ENCODE measurements around the gene RAB3C. TPM values are rescaled to one million over a fixed set of nuclear protein-coding genes. Genes with fewer than 3 reads are reported as not detected.

The RAB3C gene
- total RNA-seq, 2 experiments from 2014 or later, result not detected

- H3K4me1 Mint-ChIP-seq (ENCODE audit: low read depth), result peaks cover 22% of the 10 kb centered on the region
- Histone ChIP-seq H3K27me3 (ENCODE audit: control insufficient read depth in 1 of 2, insufficient read depth in 2 of 2, low read length in 2 of 2) (peaks cover 0 to 3% of the 10 kb centered on the region in 2 experiments), H3K4me1 (ENCODE audit: insufficient read depth, low read length) (peaks cover 6% of the 10 kb centered on the region), H3K36me3 (ENCODE audit: insufficient read depth, low read length) (no peaks in the 10 kb centered on the region), H3K4me3 (ENCODE audit: low read length) (no peak overlapping the region), H3K27ac (ENCODE audit: low read depth in 1 of 2, low read length in 2 of 2) (no peak overlapping the region), H3K9me3 (ENCODE audit: control insufficient read depth in 1 of 2, insufficient read depth in 1 of 2, low read length in 2 of 2) (no peaks in the 10 kb centered on the region)
- intact Hi-C loops (cut with DNase I, micrococcal nuclease), result no loop called here
- no peak overlapping the region for H3K27ac Mint-ChIP-seq
- DNase-seq (no peak), ATAC-seq (ENCODE audit: poor library complexity) (no peak)
- no peaks in the 10 kb centered on the region for H3K27me3 Mint-ChIP-seq
- no peak for TF ChIP-seq CTCF (IDR thresholded peaks at IDR 0.05)
- H3K36me3 Mint-ChIP-seq (ENCODE audit: low read depth), result no peaks in the 10 kb centered on the region
- CTCF ChIA-PET, result no interaction called here
- POLR2A ChIA-PET, result no interaction called here
- H3K4me3 Mint-ChIP-seq, result no peak overlapping the region
- no peaks in the 10 kb centered on the region for H3K9me3 Mint-ChIP-seq
Measured at GRCh38 chr5:58755397-58755796, 172.5 kb downstream of the RAB3C start.

GRCh38 chr5:58759745-58760144 is 176.9 kb downstream of the RAB3C start:
- H3K9me3 ChIP-seq (ENCODE audit: control insufficient read depth in 1 of 2, insufficient read depth in 1 of 2, low read length in 2 of 2), result no peaks in the 10 kb centered on the region
- H3K4me1 ChIP-seq (ENCODE audit: insufficient read depth, low read length), result peaks cover 6% of the 10 kb centered on the region
- H3K4me3 ChIP-seq (ENCODE audit: low read length), result peak overlapping the region; percentile 47
- no peaks in the 10 kb centered on the region for H3K9me3 Mint-ChIP-seq
- peaks cover 35% of the 10 kb centered on the region for H3K4me1 Mint-ChIP-seq (ENCODE audit: low read depth)
- no peaks in the 10 kb centered on the region for H3K36me3 Mint-ChIP-seq (ENCODE audit: low read depth)
- peak in 3 of 14 experiments; percentile 35 to 60 (median 39) for DNase-seq
- intact Hi-C loops (cut with DNase I, micrococcal nuclease), result no loop called here
- TF ChIP-seq CTCF (IDR thresholded peaks at IDR 0.05), result no peak
- CTCF ChIA-PET, result no interaction called here
- no peak for ATAC-seq (ENCODE audit: poor library complexity)
- H3K27me3 ChIP-seq (ENCODE audit: control insufficient read depth in 1 of 2, insufficient read depth in 2 of 2, low read length in 2 of 2), result peaks cover 0 to 3% of the 10 kb centered on the region in 2 experiments
- H3K36me3 ChIP-seq (ENCODE audit: insufficient read depth, low read length), result no peaks in the 10 kb centered on the region
- H3K4me3 Mint-ChIP-seq, result peak overlapping the region; percentile 69
- no peaks in the 10 kb centered on the region for H3K27me3 Mint-ChIP-seq
- POLR2A ChIA-PET, result no interaction called here
- H3K27ac ChIP-seq (ENCODE audit: low read depth in 1 of 2, low read length in 2 of 2), result peak overlapping the region in 1 of 2 donors; percentile 26
- H3K27ac Mint-ChIP-seq, result peak overlapping the region; percentile 54

GRCh38 chr5:58760222-58760621 is 177.3 kb downstream of the RAB3C start:
- ATAC-seq (ENCODE audit: poor library complexity) (no peak), DNase-seq (no peak)
- Mint-ChIP-seq H3K4me1 (ENCODE audit: low read depth) (peaks cover 35% of the 10 kb centered on the region), H3K27ac (peak overlapping the region; percentile 54), H3K9me3 (no peaks in the 10 kb centered on the region), H3K4me3 (peak overlapping the region; percentile 69), H3K27me3 (no peaks in the 10 kb centered on the region), H3K36me3 (ENCODE audit: low read depth) (no peaks in the 10 kb centered on the region)
- intact Hi-C loops (cut with DNase I, micrococcal nuclease), result no loop called here
- H3K9me3 ChIP-seq (ENCODE audit: control insufficient read depth in 1 of 2, insufficient read depth in 1 of 2, low read length in 2 of 2), result no peaks in the 10 kb centered on the region
- H3K36me3 ChIP-seq (ENCODE audit: insufficient read depth, low read length), result no peaks in the 10 kb centered on the region
- no peak for TF ChIP-seq CTCF (IDR thresholded peaks at IDR 0.05)
- peaks cover 0 to 3% of the 10 kb centered on the region in 2 experiments for H3K27me3 ChIP-seq (ENCODE audit: control insufficient read depth in 1 of 2, insufficient read depth in 2 of 2, low read length in 2 of 2)
- peak overlapping the region; percentile 47 for H3K4me3 ChIP-seq (ENCODE audit: low read length)
- ChIA-PET CTCF (interaction anchor here (2.3 kb wide), 1 partner anchor 8 kb away, joined by 8 read pairs; no protein-coding TSS in a partner anchor), POLR2A (no interaction called here)
- peak overlapping the region in 1 of 2 donors; percentile 26 for H3K27ac ChIP-seq (ENCODE audit: low read depth in 1 of 2, low read length in 2 of 2)
- H3K4me1 ChIP-seq (ENCODE audit: insufficient read depth, low read length), result peaks cover 6% of the 10 kb centered on the region

All from CD4-positive, alpha-beta T cell (primary cell).